Smooth muscle cell (in vitro differentiated cells): ENCODE data around the gene TRAPPC11. TPM values are rescaled to one million over a fixed set of nuclear protein-coding genes. Genes with fewer than 3 reads are reported as not detected.

Experiments used
- DNase-seq: peaks from one replicate; lab custom pipeline; 2025; ENCODE audit not compliant: unreplicated experiment; lab: John Stamatoyannopoulos, UW
- H2AFZ ChIP-seq: fragments of 200-600 bp; sonication (generic); 2 replicates; pipeline ENCODE4 v1.6.0; 2016; ENCODE audit warnings: antibody characterized with exemption, low read depth, mild to moderate bottlenecking
- H3F3A ChIP-seq: fragments of 200-600 bp; sonication (generic); 2 replicates; pipeline ENCODE4 v1.6.0; 2017; ENCODE audit warnings: antibody characterized with exemption, low read depth
- H3K27ac ChIP-seq: fragments of 200-600 bp; sonication (generic); 2 replicates; pipeline ENCODE4 v1.5.1; 2016; ENCODE audit warnings: low read depth, mild to moderate bottlenecking
- H3K27me3 ChIP-seq: fragments of 200-600 bp; sonication (generic); 2 replicates; pipeline ENCODE4 v1.6.1; 2016; ENCODE audit warnings: low read depth, mild to moderate bottlenecking
- H3K36me3 ChIP-seq: fragments of 200-600 bp; sonication (generic); 2 replicates; pipeline ENCODE4 v1.5.1; 2016; ENCODE audit warnings: low read depth
- H3K4me1 ChIP-seq: fragments of 200-600 bp; sonication (generic); 2 replicates; pipeline ENCODE4 v1.5.1; 2016; ENCODE audit warnings: low read depth
- H3K4me2 ChIP-seq: fragments of 200-600 bp; sonication (generic); 2 replicates; pipeline ENCODE4 v1.6.0; 2016; ENCODE audit warnings: mild to moderate bottlenecking
- H3K4me3 ChIP-seq: fragments of 200-600 bp; sonication (generic); 2 replicates; pipeline ENCODE4 v1.5.1; 2016; ENCODE audit warnings: mild to moderate bottlenecking
- H3K79me2 ChIP-seq: fragments of 200-600 bp; sonication (generic); 2 replicates; pipeline ENCODE4 v1.6.0; 2016; ENCODE audit warnings: low read depth, mild to moderate bottlenecking
- H3K9ac ChIP-seq: fragments of 200-600 bp; sonication (generic); 2 replicates; pipeline ENCODE4 v1.6.0; 2016; ENCODE audit warnings: low read depth
- H3K9me3 ChIP-seq: fragments of 200-600 bp; sonication (generic); replicated peaks from 2 replicates; pipeline ENCODE4 v1.5.1; 2016; ENCODE audit warnings: low read depth
- H4K20me1 ChIP-seq: fragments of 200-600 bp; sonication (generic); 2 replicates; pipeline ENCODE4 v1.6.0; 2016; ENCODE audit warnings: low read depth
- WGBS: methylation state at CpG from one replicate; pipeline ENCODE4 v1.1.7; 2016; ENCODE audit warnings: low lambda C conversion rate; 5-methylcytosine and 5-hydroxymethylcytosine counted together
- polyA plus RNA-seq: library from polyadenylated mRNA; unstranded; fragments of >200 nt; fragmentation: Nextera tagmentation; extraction: Ambion mirVana; gene quantifications from 2 replicates; pipeline ENCODE4 v1.2.1, GENCODE V29; 2016
- total RNA-seq: library from RNA; depleted of rRNA; stranded (reverse); fragments of >200 nt; gene quantifications from 2 replicates; pipeline ENCODE4 v1.2.3, GENCODE V29; 2014
- TF ChIP-seq, protein P1 (sequence below): fragments of 200-600 bp; sonication (generic); IDR thresholded peaks from 2 replicates; pipeline ENCODE4 v1.5.1; 2017; ENCODE audit warnings: borderline replicate concordance, mild to moderate bottlenecking, antibody characterized with exemption; ENCODE audit not compliant: insufficient read depth, poor library complexity, severe bottlenecking

TRAPPC11 gene
- total and polyA plus RNA-seq, 2 experiments from 2014 or later, result 12.4 to 41.0 TPM

DNA sequence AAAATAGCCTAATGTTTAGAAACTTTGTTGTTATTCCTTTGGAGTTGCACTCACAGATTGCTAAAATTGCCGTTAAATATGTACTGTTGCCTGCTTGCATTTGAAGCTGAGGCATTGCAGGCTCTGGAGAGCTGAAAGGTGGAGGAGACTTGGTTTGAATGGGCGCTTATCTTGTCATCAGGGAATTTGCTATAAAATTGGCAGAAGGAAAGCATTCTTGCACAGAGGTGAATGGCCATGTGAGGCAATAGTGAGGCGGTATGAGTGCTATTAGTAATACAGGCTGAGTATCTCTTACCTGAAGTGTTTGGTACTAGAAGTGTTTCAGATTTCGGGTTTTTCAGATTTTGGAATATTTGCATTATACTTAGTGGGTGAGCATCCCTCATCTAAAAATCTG, 41.3 kb downstream of the TRAPPC11 start:
- Histone ChIP-seq H3K9me3 (no peaks in the 10 kb centered on the region), H4K20me1 (no peaks in the 10 kb centered on the region), H3K27ac (no peak overlapping the region), H3K27me3 (no peaks in the 10 kb centered on the region), H3K79me2 (peaks cover 2% of the 10 kb centered on the region), H3K36me3 (peaks cover 39% of the 10 kb centered on the region), H3K4me2 (no peak overlapping the region), H3F3A (no peaks in the 10 kb centered on the region), H3K4me3 (no peak overlapping the region), H3K9ac (no peak overlapping the region), H3K4me1 (no peaks in the 10 kb centered on the region), H2AFZ (no peak overlapping the region)
- WGBS, result 97% methylated on average over 4 of the region's 4 CpGs
- DNase-seq, result no peak
- TF ChIP-seq, protein P1, sequence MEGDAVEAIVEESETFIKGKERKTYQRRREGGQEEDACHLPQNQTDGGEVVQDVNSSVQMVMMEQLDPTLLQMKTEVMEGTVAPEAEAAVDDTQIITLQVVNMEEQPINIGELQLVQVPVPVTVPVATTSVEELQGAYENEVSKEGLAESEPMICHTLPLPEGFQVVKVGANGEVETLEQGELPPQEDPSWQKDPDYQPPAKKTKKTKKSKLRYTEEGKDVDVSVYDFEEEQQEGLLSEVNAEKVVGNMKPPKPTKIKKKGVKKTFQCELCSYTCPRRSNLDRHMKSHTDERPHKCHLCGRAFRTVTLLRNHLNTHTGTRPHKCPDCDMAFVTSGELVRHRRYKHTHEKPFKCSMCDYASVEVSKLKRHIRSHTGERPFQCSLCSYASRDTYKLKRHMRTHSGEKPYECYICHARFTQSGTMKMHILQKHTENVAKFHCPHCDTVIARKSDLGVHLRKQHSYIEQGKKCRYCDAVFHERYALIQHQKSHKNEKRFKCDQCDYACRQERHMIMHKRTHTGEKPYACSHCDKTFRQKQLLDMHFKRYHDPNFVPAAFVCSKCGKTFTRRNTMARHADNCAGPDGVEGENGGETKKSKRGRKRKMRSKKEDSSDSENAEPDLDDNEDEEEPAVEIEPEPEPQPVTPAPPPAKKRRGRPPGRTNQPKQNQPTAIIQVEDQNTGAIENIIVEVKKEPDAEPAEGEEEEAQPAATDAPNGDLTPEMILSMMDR, result no peak

DNA sequence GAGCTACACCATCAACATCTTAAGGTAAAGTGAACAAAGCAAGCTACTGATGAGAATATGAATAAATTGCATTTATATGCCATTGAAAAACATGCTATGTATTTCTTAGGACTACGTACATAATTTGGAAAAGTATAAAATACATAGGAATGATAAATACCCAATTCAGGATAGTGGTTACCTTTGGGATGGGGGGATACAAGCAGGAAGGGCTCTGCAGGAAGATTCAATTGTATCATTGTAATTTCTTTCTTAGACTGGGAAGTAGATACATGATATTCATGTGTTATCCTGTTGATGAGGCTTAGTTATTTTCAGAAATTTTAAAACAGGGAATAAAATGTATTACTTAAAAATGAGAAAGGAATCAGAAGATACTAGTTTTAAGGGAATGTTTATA, 43.4 kb downstream of the TRAPPC11 start:
- Histone ChIP-seq H2AFZ (no peak overlapping the region), H3K27me3 (no peaks in the 10 kb centered on the region), H4K20me1 (no peaks in the 10 kb centered on the region), H3K4me3 (no peak overlapping the region), H3K4me1 (no peaks in the 10 kb centered on the region), H3K9me3 (no peaks in the 10 kb centered on the region), H3K4me2 (no peak overlapping the region), H3F3A (no peaks in the 10 kb centered on the region), H3K36me3 (peaks cover 30% of the 10 kb centered on the region), H3K9ac (no peak overlapping the region), H3K27ac (no peak overlapping the region), H3K79me2 (peaks cover 2% of the 10 kb centered on the region)
- WGBS, result 77% methylated on average over 1 of the region's 1 CpG
- TF ChIP-seq, protein P1, result no peak
- DNase-seq, result no peak

DNA sequence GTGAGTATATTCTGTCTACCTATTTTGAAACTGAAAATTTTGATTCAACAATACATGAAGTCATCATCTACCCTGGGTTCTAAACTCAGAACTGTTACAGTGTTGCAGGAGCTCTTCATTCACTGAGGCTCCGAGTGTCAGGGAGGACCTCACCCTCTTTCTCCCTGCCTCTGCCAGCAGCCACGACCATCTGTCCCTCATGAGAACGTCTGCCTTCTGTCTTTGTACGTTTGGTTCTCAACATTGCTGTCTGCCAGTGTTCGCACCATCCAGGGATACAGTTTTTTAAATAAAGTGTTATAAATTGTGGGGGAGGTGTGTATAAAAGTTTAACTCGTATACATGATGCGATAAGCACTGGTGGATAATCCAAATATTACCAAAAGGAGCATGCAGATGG, 55.5 kb downstream of the TRAPPC11 start:
- Histone ChIP-seq H3K4me2 (no peak overlapping the region), H3K36me3 (peaks cover 11% of the 10 kb centered on the region), H3K27ac (no peak overlapping the region), H3K27me3 (no peaks in the 10 kb centered on the region), H2AFZ (no peak overlapping the region), H3K9ac (no peak overlapping the region), H3K4me3 (no peak overlapping the region), H3K4me1 (no peaks in the 10 kb centered on the region), H4K20me1 (no peaks in the 10 kb centered on the region), H3F3A (no peaks in the 10 kb centered on the region), H3K9me3 (no peaks in the 10 kb centered on the region), H3K79me2 (no peaks in the 10 kb centered on the region)
- TF ChIP-seq, protein P1, result no peak
- WGBS, result 87% methylated on average over 7 of the region's 7 CpGs
- no peak for DNase-seq

DNA sequence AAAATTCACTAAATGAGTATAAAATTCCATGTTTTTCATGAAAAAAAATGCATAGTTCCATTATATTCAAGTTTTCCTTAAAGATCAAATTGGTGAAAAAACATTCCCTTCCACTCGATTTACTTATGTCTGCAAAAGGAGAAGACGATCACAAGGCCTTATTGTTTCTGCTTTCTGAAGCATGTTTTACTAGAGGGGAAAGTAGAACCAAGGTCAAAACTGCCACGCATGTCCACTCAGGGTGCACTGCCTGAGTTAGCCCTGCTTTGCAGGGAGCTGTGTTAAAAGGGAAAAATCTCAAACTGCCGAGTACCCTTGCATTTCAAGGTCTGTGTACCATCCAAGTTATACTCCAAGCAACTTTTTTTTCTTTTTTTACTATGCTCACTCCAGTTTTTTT, 57.2 kb downstream of the TRAPPC11 start:
- WGBS, result 95% methylated on average over 4 of the region's 4 CpGs

More for the DNA sequence above, 57.2 kb downstream of the TRAPPC11 start:
- Histone ChIP-seq H3K4me3 (no peak overlapping the region), H3K79me2 (no peaks in the 10 kb centered on the region), H3K4me1 (no peaks in the 10 kb centered on the region), H3K4me2 (no peak overlapping the region), H3K27me3 (no peaks in the 10 kb centered on the region), H3F3A (no peaks in the 10 kb centered on the region), H4K20me1 (no peaks in the 10 kb centered on the region), H3K9ac (no peak overlapping the region), H2AFZ (no peak overlapping the region), H3K9me3 (no peaks in the 10 kb centered on the region), H3K27ac (no peak overlapping the region), H3K36me3 (peaks cover 11% of the 10 kb centered on the region)
- TF ChIP-seq, protein P1, result no peak
- no peak for DNase-seq
